Progenitor cell of endocrine pancreas (in vitro differentiated cells): ENCODE results near the gene DNAJC5. TPM values are rescaled to one million over a fixed set of nuclear protein-coding genes. Genes with fewer than 3 reads are reported as not detected.

Experiments used
- DNase-seq: peaks from one replicate; pipeline ENCODE4 v3.0.0; 2021; ENCODE audit warnings: low spot score; ENCODE audit not compliant: unreplicated experiment
- H3K27ac Mint-ChIP-seq: 2 replicates; pipeline ENCODE4 v1.8.0; 2021; ENCODE audit warnings: mild to moderate bottlenecking, moderate library complexity, mixed read lengths
- H3K27me3 Mint-ChIP-seq: 2 replicates; pipeline ENCODE4 v1.8.0; 2021; ENCODE audit warnings: mixed read lengths
- H3K36me3 Mint-ChIP-seq: 2 replicates; pipeline ENCODE4 v1.8.0; 2022; ENCODE audit warnings: mixed read lengths; ENCODE audit not compliant: insufficient read depth
- H3K4me1 Mint-ChIP-seq: 2 replicates; pipeline ENCODE4 v1.8.0; 2021; ENCODE audit warnings: low read depth, mixed read lengths
- H3K4me3 Mint-ChIP-seq: 2 replicates; pipeline ENCODE4 v1.8.0; 2021; ENCODE audit warnings: low read depth, mild to moderate bottlenecking, moderate library complexity, mixed read lengths
- H3K9me3 Mint-ChIP-seq: 2 replicates; pipeline ENCODE4 v1.8.0; 2021; ENCODE audit warnings: low read depth, mixed read lengths
- CTCF ChIP-seq: fragments of 200-600 bp; sonication (generic); IDR thresholded peaks from one replicate; pipeline ENCODE4 v1.5.0; 2021; ENCODE audit warnings: antibody characterized with exemption, mild to moderate bottlenecking; ENCODE audit not compliant: unreplicated experiment
- total RNA-seq: library from RNA; stranded (reverse); gene quantifications from 2 replicates; pipeline ENCODE4 v1.2.1, GENCODE V29; 2021

DNAJC5 gene
- total RNA-seq, 1 donor from 2014 or later = 41.8 TPM

- no peaks in the 10 kb centered on the region for H3K9me3 Mint-ChIP-seq
- peak overlapping the region; percentile 79 for H3K27ac Mint-ChIP-seq
- peaks cover 2% of the 10 kb centered on the region for H3K36me3 Mint-ChIP-seq
- TF ChIP-seq CTCF = peak; percentile 45
- peak overlapping the region; percentile 79 for H3K4me3 Mint-ChIP-seq
- H3K27me3 Mint-ChIP-seq = no peaks in the 10 kb centered on the region
- peaks cover 16% of the 10 kb centered on the region for H3K4me1 Mint-ChIP-seq
- no peak for DNase-seq
Measured at GRCh38 chr20:63955281-63955826, 60.4 kb downstream of the DNAJC5 start.

GRCh38 chr20:63955827-63956663 lies 61.1 kb downstream of the DNAJC5 start, which contains the start of gene UCKL1:
Gene UCKL1, minus strand, starts transcription at chr20:63956416. Its CDS starts 44 bp downstream, at chr20:63956372.
- Mint-ChIP-seq H3K4me3 (peak within 1 kb of the TSS; percentile 79), H3K27ac (peak within 1 kb of the TSS; percentile 83), H3K9me3 (no peaks in the 10 kb centered on the region), H3K4me1 (peaks cover 16% of the 10 kb centered on the region), H3K36me3 (peaks cover 2% of the 10 kb centered on the region), H3K27me3 (no peaks in the 10 kb centered on the region)
- DNase-seq = peak; percentile 84
- peak; percentile 5 for TF ChIP-seq CTCF

GRCh38 chr20:63956664-63957003 lies 61.7 kb downstream of the DNAJC5 start:
- H3K9me3 Mint-ChIP-seq = no peaks in the 10 kb centered on the region
- DNase-seq = no peak
- no peak for TF ChIP-seq CTCF
- H3K4me1 Mint-ChIP-seq = peaks cover 16% of the 10 kb centered on the region
- no peaks in the 10 kb centered on the region for H3K27me3 Mint-ChIP-seq
- peak overlapping the region; percentile 74 for H3K4me3 Mint-ChIP-seq
- peaks cover 3% of the 10 kb centered on the region for H3K36me3 Mint-ChIP-seq
- H3K27ac Mint-ChIP-seq = peak overlapping the region; percentile 49

- Mint-ChIP-seq H3K27ac (peak overlapping the region; percentile 79), H3K4me1 (peaks cover 16% of the 10 kb centered on the region), H3K27me3 (no peaks in the 10 kb centered on the region), H3K4me3 (peak overlapping the region; percentile 69), H3K36me3 (peaks cover 3% of the 10 kb centered on the region), H3K9me3 (no peaks in the 10 kb centered on the region)
- DNase-seq = peak; percentile 49
- TF ChIP-seq CTCF = peak; percentile 39
Measured at GRCh38 chr20:63957004-63957689, 62.2 kb downstream of the DNAJC5 start.

- H3K4me1 Mint-ChIP-seq = peaks cover 16% of the 10 kb centered on the region
- peaks cover 7% of the 10 kb centered on the region for H3K36me3 Mint-ChIP-seq
Measured at GRCh38 chr20:63957690-63958441, 62.9 kb downstream of the DNAJC5 start.

More at GRCh38 chr20:63957690-63958441, 62.9 kb downstream of the DNAJC5 start:
- Mint-ChIP-seq H3K27me3 (no peaks in the 10 kb centered on the region), H3K27ac (peak overlapping the region; percentile 79), H3K9me3 (no peaks in the 10 kb centered on the region), H3K4me3 (peak overlapping the region; percentile 69)
- TF ChIP-seq CTCF = no peak
- DNase-seq = no peak
